GM18951 (cell line): ENCODE results near the gene PPFIBP1.

Experiments
- POLR2A ChIP-seq: IDR thresholded peaks from 4 replicates; pipeline ENCODE4 v1.6.1; 2011; ENCODE audit warnings: mild to moderate bottlenecking; ENCODE audit not compliant: insufficient read length, insufficient read depth; ENCODE audit errors: extremely low read depth
- in situ Hi-C: fragments of 300-500 bp; cut with MboI; formaldehyde crosslinking; loops from one replicate; pipeline ENCODE4 v1.12.0; 2022; ENCODE audit warnings: low sequenced_read_pairs, mixed read lengths, inconsistent platforms; ENCODE audit not compliant: unreplicated experiment

The PPFIBP1 gene

GRCh38 chr12:27502021-27502435 lies 22.0 kb upstream of the PPFIBP1 start:
- no peak for TF ChIP-seq POLR2A
- in situ Hi-C loops, result no loop called here

GRCh38 chr12:27504507-27504906 lies 19.5 kb upstream of the PPFIBP1 start:
- in situ Hi-C loops, result no loop called here
- no peak for TF ChIP-seq POLR2A

GRCh38 chr12:27505109-27505508 lies 18.9 kb upstream of the PPFIBP1 start:
- in situ Hi-C loops, result no loop called here
- no peak for TF ChIP-seq POLR2A

- in situ Hi-C loops, result no loop called here
- TF ChIP-seq POLR2A, result no peak
These were observed 18.2 kb upstream of the PPFIBP1 start for GRCh38 chr12:27505761-27506160.

- TF ChIP-seq POLR2A, result no peak
- in situ Hi-C loops, result no loop called here
These were observed 17.3 kb upstream of the PPFIBP1 start for GRCh38 chr12:27506645-27507189.

GRCh38 chr12:27508736-27509431 lies 15.1 kb upstream of the PPFIBP1 start:
- TF ChIP-seq POLR2A, result no peak
- in situ Hi-C loops, result no loop called here

GRCh38 chr12:27511031-27511722 lies 12.8 kb upstream of the PPFIBP1 start:
- TF ChIP-seq POLR2A, result no peak
- in situ Hi-C loops, result no loop called here

GRCh38 chr12:27511723-27512045 lies 12.3 kb upstream of the PPFIBP1 start:
- in situ Hi-C loops, result no loop called here
- TF ChIP-seq POLR2A, result no peak

- in situ Hi-C loops, result no loop called here
- TF ChIP-seq POLR2A, result no peak
These were observed 10.7 kb upstream of the PPFIBP1 start for GRCh38 chr12:27513155-27513824.

- in situ Hi-C loops, result no loop called here
- TF ChIP-seq POLR2A, result no peak
These were observed 8.3 kb upstream of the PPFIBP1 start for GRCh38 chr12:27515671-27516070.

GRCh38 chr12:27516625-27517024 lies 7.4 kb upstream of the PPFIBP1 start:
- in situ Hi-C loops, result no loop called here
- TF ChIP-seq POLR2A, result no peak

- no peak for TF ChIP-seq POLR2A
- in situ Hi-C loops, result no loop called here
These were observed 6.5 kb upstream of the PPFIBP1 start for GRCh38 chr12:27517546-27517945.

GRCh38 chr12:27517961-27518665 lies 5.9 kb upstream of the PPFIBP1 start:
- no peak for TF ChIP-seq POLR2A
- in situ Hi-C loops, result no loop called here
